GM12878 (cell line): ENCODE data around the gene KMT2B. TPM values are rescaled to one million over a fixed set of nuclear protein-coding genes. Genes with fewer than 3 reads are reported as not detected.

Experiments
- CTCF ChIP-seq, 3 experiments: IDR thresholded peaks in 2 of 3; conservative IDR thresholded peaks in 1 of 3; 2 replicates each; pipeline ENCODE4 v1.5.1; 2011; ENCODE audit warnings: low read depth in 3 of 3, low read length in 3 of 3, mild to moderate bottlenecking in 3 of 3, control low read depth in 2 of 3, moderate library complexity in 2 of 3, inconsistent platforms in 1 of 3, mixed read lengths in 1 of 3; ENCODE audit not compliant: control insufficient read depth in 2 of 3, insufficient read depth in 1 of 3; ENCODE audit errors: extremely low read depth in 1 of 3
- E4F1 ChIP-seq: fragments of 450-650 bp; IDR thresholded peaks from 2 replicates; pipeline ENCODE4 v1.6.1; 2018; ENCODE audit warnings: borderline replicate concordance, mild to moderate bottlenecking; ENCODE audit not compliant: partially characterized antibody
- NBN ChIP-seq: fragments of 450-650 bp; IDR thresholded peaks from 2 replicates; pipeline ENCODE4 v1.6.1; 2016
- NFXL1 ChIP-seq: fragments of 450-650 bp; IDR thresholded peaks from 2 replicates; pipeline ENCODE4 v1.6.1; 2017; ENCODE audit warnings: antibody characterized with exemption, mild to moderate bottlenecking, borderline replicate concordance
- TCF12 ChIP-seq: IDR thresholded peaks from 2 replicates; pipeline ENCODE4 v1.6.1; 2011; ENCODE audit warnings: low read depth, mild to moderate bottlenecking, low read length
- ZBTB11 ChIP-seq: fragments of 450-650 bp; formaldehyde crosslinking; IDR thresholded peaks from 2 replicates; pipeline ENCODE4 v1.5.0; 2022; ENCODE audit warnings: mild to moderate bottlenecking, missing genetic modification characterization
- ZNF207 ChIP-seq: fragments of 450-650 bp; IDR thresholded peaks from 2 replicates; pipeline ENCODE4 v1.6.1; 2014; ENCODE audit warnings: antibody characterized with exemption, mild to moderate bottlenecking, borderline replicate concordance
- ZNF24 ChIP-seq: fragments of 450-650 bp; IDR thresholded peaks from 2 replicates; pipeline ENCODE4 v1.6.1; 2017; ENCODE audit warnings: antibody characterized with exemption, mild to moderate bottlenecking
- polyA plus RNA-seq, 11 experiments: library from polyadenylated mRNA; depleted of rRNA in 4 of 11; unstranded in 6 of 11; stranded (reverse) in 5 of 11; fragments of >200 nt; fragmentation: Nextera tagmentation in 4 of 11; fragmentation: Illumina TruSeq in 1 of 11; extraction: Ambion mirVana in 4 of 11; extraction: Trizol in 1 of 11; gene quantifications; 1 replicate in 1 of 11; 2 replicates in 10 of 11; pipeline versions ENCODE4 v1.2.1 to v1.2.3, GENCODE V29; 2011 to 2016; ENCODE audit warnings: inconsistent platforms in 2 of 11, missing spikeins in 2 of 11, low read depth in 1 of 11
- total RNA-seq, 4 experiments: library from RNA; depleted of rRNA in 3 of 4; stranded (reverse); fragments of >200 nt in 3 of 4; fragmentation: Illumina TruSeq in 1 of 4; extraction: Trizol in 1 of 4; gene quantifications; 2 replicates each; pipeline versions ENCODE4 v1.2.1 to v1.2.3, GENCODE V29; 2013 to 2021

KMT2B gene
- total and polyA plus RNA-seq, 10 of the 15 experiments (the other 5 are each of a cell fraction or from before 2014, with no cell fraction given): 0.71 to 35.6 (median 6.0) TPM

GRCh38 chr19:35714601-35715354 lies 3.0 kb upstream of the KMT2B start (continued):
- no peak for TF ChIP-seq E4F1
- TF ChIP-seq ZNF24: no peak
- TF ChIP-seq ZBTB11 (CRISPR knock-in tag): no peak
- TF ChIP-seq NFXL1: no peak
- 0 out of 2 replicates have a peak, but pooled peaks have one; percentile 27 for TF ChIP-seq NBN
- no peak for TF ChIP-seq ZNF207
- TF ChIP-seq TCF12: peak; percentile 73
- peak; percentile 36 to 56 (median 50); a peak in 4 of 6 replicates for TF ChIP-seq CTCF (IDR thresholded peaks at IDR 0.05 in 2 of 3, conservative IDR thresholded peaks at IDR 0.05 in 1 of 3; ENCODE audit: control insufficient read depth in 2 of 3, extremely low read depth in 1 of 3, insufficient read depth in 1 of 3, low read depth in 3 of 3, low read length in 3 of 3)
